DND-41 (cell line): ENCODE data around the gene NOD2.

Source experiments
- CTCF ChIP-seq: IDR thresholded peaks from 2 replicates; pipeline ENCODE4 v1.5.1; 2012; ENCODE audit warnings: borderline replicate concordance, low read length, moderate library complexity, mild to moderate bottlenecking; ENCODE audit not compliant: poor library complexity, severe bottlenecking; ENCODE audit errors: extremely low read depth
- EZH2 ChIP-seq: IDR thresholded peaks from 3 replicates; pipeline ENCODE4 v1.6.1; 2012; ENCODE audit warnings: borderline replicate concordance, low read depth, mild to moderate bottlenecking, moderate library complexity, low read length, inconsistent platforms; ENCODE audit not compliant: severe bottlenecking

- TF ChIP-seq CTCF (no peak), EZH2 (no peak)
These were observed 5.3 kb upstream of the NOD2 start for GRCh38 chr16:50688083-50688482.
